H9 (cell line): ENCODE results near the gene RPLP1. TPM values are rescaled to one million over a fixed set of nuclear protein-coding genes. Genes with fewer than 3 reads are reported as not detected.

Source experiments
- DNase-seq: peaks from one replicate; pipeline ENCODE4 v3.0.0-alpha.2; 2017
- H2AFZ ChIP-seq: one replicate; pipeline ENCODE4 v1.6.1; 2013; ENCODE audit warnings: mild to moderate bottlenecking, low read length, control low read depth, moderate library complexity
- H2AK5ac ChIP-seq: 2 replicates; pipeline ENCODE4 v1.6.1; 2013; ENCODE audit warnings: low read length, control low read depth, mixed read lengths; ENCODE audit not compliant: insufficient read length
- H2BK120ac ChIP-seq: one replicate; pipeline ENCODE4 v1.6.1; 2013; ENCODE audit warnings: low read depth, mild to moderate bottlenecking, low read length, control low read depth, inconsistent platforms; ENCODE audit not compliant: poor library complexity, severe bottlenecking
- H2BK12ac ChIP-seq: 2 replicates; pipeline ENCODE4 v1.6.1; 2013; ENCODE audit warnings: low read length, control low read depth, mixed read lengths, low read depth; ENCODE audit not compliant: insufficient read length
- H2BK15ac ChIP-seq: 2 replicates; pipeline ENCODE4 v1.6.1; 2013; ENCODE audit warnings: low read depth, low read length, control low read depth
- H2BK20ac ChIP-seq: one replicate; pipeline ENCODE4 v1.6.1; 2013; ENCODE audit warnings: low read depth, mild to moderate bottlenecking, low read length, control low read depth, inconsistent platforms; ENCODE audit not compliant: poor library complexity, severe bottlenecking
- H2BK5ac ChIP-seq: 2 replicates; pipeline ENCODE4 v1.6.1; 2013; ENCODE audit warnings: low read length, control low read depth, mixed read lengths; ENCODE audit not compliant: insufficient read length
- H3K14ac ChIP-seq: 2 replicates; pipeline ENCODE4 v1.6.1; 2013; ENCODE audit warnings: low read length, control low read depth; ENCODE audit not compliant: insufficient read depth
- H3K18ac ChIP-seq: 2 replicates; pipeline ENCODE4 v1.6.1; 2013; ENCODE audit warnings: low read depth, mild to moderate bottlenecking, mixed read lengths, low read length, control low read depth; ENCODE audit not compliant: insufficient read length
- H3K23ac ChIP-seq: 2 replicates; pipeline ENCODE4 v1.6.1; 2013; ENCODE audit warnings: low read length, control low read depth, mixed read lengths, low read depth; ENCODE audit not compliant: insufficient read length
- H3K23me2 ChIP-seq: 2 replicates; pipeline ENCODE4 v1.6.1; 2013; ENCODE audit warnings: low read depth, mild to moderate bottlenecking, mixed read lengths, low read length, control low read depth; ENCODE audit not compliant: insufficient read length, poor library complexity, severe bottlenecking
- H3K27ac ChIP-seq: 2 replicates; pipeline ENCODE4 v1.5.1; 2013; ENCODE audit warnings: low read length, control low read depth, mixed read lengths, low read depth; ENCODE audit not compliant: insufficient read length
- H3K27me3 ChIP-seq: 2 replicates; pipeline ENCODE4 v1.6.1; 2013; ENCODE audit warnings: low read length, control low read depth, inconsistent platforms; ENCODE audit not compliant: insufficient read depth
- H3K4ac ChIP-seq: 2 replicates; pipeline ENCODE4 v1.6.1; 2013; ENCODE audit warnings: low read depth, mild to moderate bottlenecking, control low read depth, inconsistent platforms, low read length, moderate library complexity
- H3K4me1 ChIP-seq: 2 replicates; pipeline ENCODE4 v1.6.1; 2013; ENCODE audit warnings: low read length, control low read depth, inconsistent platforms; ENCODE audit not compliant: insufficient read depth
- H3K4me2 ChIP-seq: 2 replicates; pipeline ENCODE4 v1.6.1; 2013; ENCODE audit warnings: low read length, control low read depth, mixed read lengths; ENCODE audit not compliant: insufficient read length, insufficient read depth
- H3K56ac ChIP-seq: 2 replicates; pipeline ENCODE4 v1.6.1; 2013; ENCODE audit warnings: low read depth, mild to moderate bottlenecking, mixed read lengths, low read length, control low read depth; ENCODE audit not compliant: insufficient read length
- H3K79me1 ChIP-seq: 2 replicates; pipeline ENCODE4 v1.6.1; 2013; ENCODE audit warnings: low read depth, mild to moderate bottlenecking, moderate library complexity, low read length, control low read depth, inconsistent platforms; ENCODE audit not compliant: insufficient read depth, poor library complexity, severe bottlenecking
- H3K79me2 ChIP-seq: 2 replicates; pipeline ENCODE4 v1.6.1; 2013; ENCODE audit warnings: low read length, control low read depth, inconsistent platforms; ENCODE audit not compliant: insufficient read depth
- H3K9ac ChIP-seq: 2 replicates; pipeline ENCODE4 v1.6.1; 2013; ENCODE audit warnings: low read length, control low read depth, mixed read lengths; ENCODE audit not compliant: insufficient read length; ENCODE audit errors: extremely low read depth
- H3K9me3 ChIP-seq: one replicate; pipeline ENCODE4 v1.6.1; 2013; ENCODE audit warnings: low read depth, low read length, inconsistent platforms; ENCODE audit not compliant: control insufficient read depth
- H3T11ph ChIP-seq: one replicate; pipeline ENCODE4 v1.6.1; 2013; ENCODE audit warnings: mild to moderate bottlenecking, low read length, control low read depth, inconsistent platforms
- H4K20me1 ChIP-seq: one replicate; pipeline ENCODE4 v1.6.1; 2013; ENCODE audit not compliant: control insufficient read depth, insufficient read length, insufficient read depth
- H4K5ac ChIP-seq: 2 replicates; pipeline ENCODE4 v1.6.1; 2013; ENCODE audit warnings: low read depth, mild to moderate bottlenecking, mixed read lengths, low read length, control low read depth; ENCODE audit not compliant: insufficient read length
- H4K8ac ChIP-seq: replicated peaks from 2 replicates; pipeline ENCODE4 v1.6.1; 2013; ENCODE audit warnings: low read length, control low read depth, mixed read lengths, low read depth; ENCODE audit not compliant: insufficient read length
- H4K91ac ChIP-seq: 2 replicates; pipeline ENCODE4 v1.6.1; 2013; ENCODE audit warnings: low read depth, mild to moderate bottlenecking, moderate library complexity, mixed read lengths, low read length, control low read depth; ENCODE audit not compliant: insufficient read length
- H3K27ac Mint-ChIP-seq, 3 experiments: 2 replicates in 2 of 3; 3 replicates in 1 of 3; pipeline ENCODE4 v1.8.0; 2020 to 2021; ENCODE audit warnings: mixed read lengths in 3 of 3, mild to moderate bottlenecking in 1 of 3, moderate library complexity in 1 of 3
- H3K27me3 Mint-ChIP-seq: 2 replicates; pipeline ENCODE4 v1.8.0; 2021; ENCODE audit warnings: low read depth, mild to moderate bottlenecking, moderate library complexity, mixed read lengths
- H3K36me3 Mint-ChIP-seq, 3 experiments: 2 replicates in 2 of 3; 3 replicates in 1 of 3; pipeline ENCODE4 v1.8.0; 2020 to 2021; ENCODE audit warnings: low read depth in 3 of 3, mixed read lengths in 3 of 3; ENCODE audit not compliant: insufficient read depth in 1 of 3
- H3K4me1 Mint-ChIP-seq, 2 experiments: 2 replicates each; pipeline ENCODE4 v1.8.0; 2020; ENCODE audit warnings: mixed read lengths in 2 of 2
- H3K4me3 Mint-ChIP-seq, 2 experiments: 2 replicates in 1 of 2; 3 replicates in 1 of 2; pipeline ENCODE4 v1.8.0; 2020 to 2021; ENCODE audit warnings: mild to moderate bottlenecking in 2 of 2, mixed read lengths in 2 of 2, moderate library complexity in 1 of 2
- H3K9me3 Mint-ChIP-seq, 2 experiments: 2 replicates in 1 of 2; 3 replicates in 1 of 2; pipeline ENCODE4 v1.8.0; 2020; ENCODE audit warnings: mild to moderate bottlenecking in 2 of 2, mixed read lengths in 2 of 2, moderate library complexity in 1 of 2
- CTCF ChIP-seq: fragments of 200-600 bp; sonication (generic); conservative IDR thresholded peaks from 3 replicates; pipeline ENCODE4 v1.8.0; 2021; ENCODE audit warnings: antibody characterized with exemption, mild to moderate bottlenecking
- WGBS: extraction: QIAGEN DNeasy Blood & Tissue Kit; methylation state at CpG from one replicate; pipeline ENCODE4 v1.1.7; 2013; ENCODE audit warnings: missing lambda C conversion rate, low lambda C conversion rate, mixed read lengths; ENCODE audit not compliant: insufficient read length; ENCODE audit errors: extremely low coverage; 5-methylcytosine and 5-hydroxymethylcytosine counted together
- total RNA-seq: library from RNA; stranded (reverse); gene quantifications from 2 replicates; pipeline ENCODE4 v1.2.1, GENCODE V29; 2021

Gene RPLP1
- total RNA-seq, 1 experiment from 2014 or later, result 1,715 TPM

- Histone ChIP-seq H3K18ac (no peak overlapping the region), H2BK5ac (no peak overlapping the region), H4K91ac (no peak overlapping the region), H3K79me1 (no peaks in the 10 kb centered on the region), H3K27me3 (no peaks in the 10 kb centered on the region), H4K5ac (no peak overlapping the region), H3K4ac (no peak overlapping the region), H3K56ac (no peak overlapping the region), H3K23ac (no peak overlapping the region), H3K27ac (no peak overlapping the region), H3K23me2 (no peaks in the 10 kb centered on the region), H2BK120ac (no peak overlapping the region), H3K9ac (no peak overlapping the region), H3K4me1 (no peaks in the 10 kb centered on the region), H3K14ac (no peak overlapping the region), H3T11ph (no peak overlapping the region), H2AK5ac (no peak overlapping the region), H2AFZ (no peak overlapping the region), H2BK15ac (no peak overlapping the region), H3K9me3 (no peaks in the 10 kb centered on the region), H4K20me1 (no peaks in the 10 kb centered on the region), H3K79me2 (0 out of 2 replicates have a peak, but pooled peaks cover 2% of the 10 kb centered on the region), H2BK20ac (no peak overlapping the region), H2BK12ac (no peak overlapping the region), H4K8ac (no peak overlapping the region), H3K4me2 (no peak overlapping the region)
- Mint-ChIP-seq H3K27me3 (peaks cover 10% of the 10 kb centered on the region), H3K4me3 (no peak overlapping the region), H3K4me1 (no peaks in the 10 kb centered on the region), H3K9me3 (peaks cover 0 to 3% of the 10 kb centered on the region in 2 experiments; a peak in 2 of 5 replicates), H3K27ac (no peak overlapping the region), H3K36me3 (0 out of 7 replicates have a peak, but pooled peaks cover 0 to under 1% (median 0%) of the 10 kb centered on the region in 3 experiments)
- WGBS, result no CpG with 5 or more reads among the region's 3 CpGs
- no peak for TF ChIP-seq CTCF
- DNase-seq, result no peak
Observed at GRCh38 chr15:69491038-69491505, 38.5 kb downstream of the RPLP1 start.
